ENCODE data around the gene FAM168A.

The FAM168A gene

DNA sequence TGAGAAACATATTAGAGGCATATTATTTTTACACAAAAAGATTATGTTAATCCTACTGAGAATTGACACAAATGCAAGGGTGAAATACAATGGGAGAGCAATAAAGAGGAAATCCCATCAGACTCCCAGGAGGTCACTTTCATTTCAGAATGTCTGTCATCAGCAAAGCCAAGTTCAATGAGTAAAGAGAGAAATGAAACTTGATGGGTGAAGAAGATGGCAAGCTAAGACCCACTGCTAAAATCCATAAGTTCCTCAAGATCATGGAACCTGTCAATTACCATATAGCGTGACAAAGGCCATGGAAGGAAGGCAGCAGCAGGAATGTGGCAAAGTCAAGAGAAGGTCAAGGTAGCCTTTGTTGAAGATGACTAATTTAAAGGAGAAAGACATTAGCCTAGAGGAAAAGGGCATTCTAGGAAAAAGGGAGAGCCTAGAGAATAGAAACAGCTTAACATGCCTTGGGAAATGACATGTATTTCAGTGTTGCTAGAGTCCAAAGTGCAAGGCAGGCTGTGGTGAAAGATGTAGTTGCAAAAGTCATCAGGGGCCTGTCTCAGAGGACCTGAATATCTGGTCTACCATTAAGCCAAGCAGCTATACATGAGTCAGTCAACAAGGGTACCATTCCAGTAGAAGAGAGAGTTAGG is 43.1 kb downstream of the FAM168A start:
- peak; percentile 60 to 77 (median 75) for DNase-seq

DNA sequence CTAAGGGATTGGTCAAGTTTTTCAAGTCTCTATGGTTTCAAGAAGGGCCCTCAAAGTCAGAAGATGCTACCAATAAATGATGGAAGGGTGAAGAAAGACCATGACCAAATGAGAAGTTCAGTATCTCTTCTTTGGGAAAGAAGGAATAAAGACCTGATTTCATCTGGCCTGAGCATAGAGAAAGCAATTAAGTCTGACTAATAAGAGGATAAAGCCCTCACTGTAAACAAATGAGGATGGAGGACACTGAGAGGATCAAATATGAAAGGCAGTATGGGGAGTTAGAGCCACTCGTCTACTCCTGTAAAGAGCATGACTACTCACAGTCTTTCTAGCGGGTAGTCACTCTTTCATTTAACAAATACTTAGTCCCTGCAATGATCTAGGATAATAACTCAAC is 44.6 kb downstream of the FAM168A start:
- no peak for DNase-seq

DNA sequence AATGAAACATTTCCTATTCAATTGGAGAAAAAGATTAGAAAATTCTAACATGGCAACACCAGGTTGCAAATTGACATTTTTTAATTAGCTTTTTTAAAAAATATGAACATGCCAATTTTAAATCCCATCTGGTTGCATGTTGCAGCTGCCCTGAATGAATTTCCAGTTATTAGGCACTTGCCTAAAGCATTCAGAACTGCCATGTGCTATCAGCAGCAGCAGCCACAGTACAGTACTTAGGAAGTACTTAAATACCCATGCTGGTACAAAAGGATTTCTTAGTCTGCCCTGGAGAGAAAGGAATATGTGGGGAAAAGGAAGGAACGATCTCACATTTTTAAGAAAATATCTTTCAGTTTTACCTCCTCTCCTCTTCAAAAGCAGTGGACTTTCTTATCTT is 46.2 kb downstream of the FAM168A start:
- no peak for DNase-seq

DNA sequence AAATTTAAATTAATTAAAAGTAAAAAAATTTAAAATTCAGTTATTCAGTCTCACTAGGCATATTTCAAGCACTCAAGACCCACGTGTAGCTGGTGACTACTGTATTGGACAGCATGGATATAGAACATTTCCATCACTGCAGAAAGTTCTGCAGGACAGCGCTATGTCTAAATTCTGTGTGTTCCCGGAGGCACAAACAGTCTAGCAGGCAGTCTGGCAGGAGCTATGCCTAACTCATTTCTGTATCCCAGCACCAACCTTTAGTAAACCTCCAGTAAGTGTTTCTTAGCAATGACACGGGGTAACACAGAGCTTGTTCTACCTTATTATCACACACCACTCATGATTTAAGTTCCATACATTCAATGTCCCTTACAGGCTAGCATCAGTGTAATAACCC is 48.5 kb downstream of the FAM168A start:
- DNase-seq: no peak

DNA sequence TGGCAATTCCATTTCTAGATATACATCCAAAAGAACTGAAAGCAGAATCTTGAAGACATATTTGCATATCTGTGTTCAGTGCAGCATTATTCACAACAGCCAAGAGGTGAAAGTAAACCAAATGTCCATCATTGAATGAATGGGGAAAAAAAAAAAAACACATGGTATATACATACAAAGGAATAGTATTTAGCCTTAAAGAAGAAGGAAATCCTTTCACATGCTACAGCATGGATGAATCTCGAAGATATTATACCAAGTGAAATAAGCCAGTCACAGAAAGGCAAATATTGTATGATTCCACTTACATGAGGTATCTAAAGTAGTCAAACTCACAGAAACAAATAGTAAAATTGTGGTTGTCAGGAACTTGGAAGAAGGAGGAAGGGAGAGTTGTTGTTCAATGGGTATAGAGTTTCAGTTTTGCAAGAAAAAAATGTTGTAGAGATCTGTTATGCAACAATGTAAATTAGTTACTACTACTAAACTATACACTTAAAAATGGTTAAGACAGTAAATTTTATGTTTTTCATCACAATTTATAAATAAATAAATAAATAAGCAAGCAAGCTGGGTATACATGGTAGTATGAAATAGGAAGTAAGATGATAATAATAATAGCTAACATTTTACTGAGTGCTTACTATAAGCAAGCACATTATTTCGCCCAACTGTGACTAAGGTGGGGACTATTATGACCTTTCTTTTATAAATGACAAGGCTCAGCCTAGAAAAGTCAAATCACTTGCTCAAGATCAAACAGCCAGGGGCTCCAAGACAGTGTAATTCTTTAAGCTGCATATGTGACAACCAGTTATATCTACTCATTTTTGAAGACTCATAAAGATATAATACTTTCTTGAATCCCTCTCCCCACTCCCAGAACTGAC is 50.0 kb downstream of the FAM168A start:
- DNase-seq: peak in 2 of 3 donors; percentile 30 to 32

DNA sequence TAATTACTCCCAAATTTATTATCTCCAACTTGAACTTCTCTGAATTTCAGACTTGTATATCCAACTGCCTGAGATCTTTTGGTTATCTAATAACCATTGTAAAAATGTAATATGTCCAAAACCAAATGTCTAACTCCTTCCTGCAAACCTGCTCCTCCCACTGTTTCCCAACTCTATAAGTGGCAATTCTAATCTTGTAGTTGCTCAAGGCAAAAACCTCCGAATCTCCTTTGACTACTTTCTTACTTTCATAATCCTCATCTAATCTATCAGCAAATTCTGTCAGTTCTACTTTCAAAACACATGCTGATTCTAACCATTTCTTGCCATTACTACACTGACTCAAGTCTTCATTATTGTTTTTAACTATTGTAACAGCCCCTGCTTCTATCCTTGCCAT is 55.7 kb downstream of the FAM168A start:
- DNase-seq: peak in 2 of 3 donors; percentile 27 to 35

DNA sequence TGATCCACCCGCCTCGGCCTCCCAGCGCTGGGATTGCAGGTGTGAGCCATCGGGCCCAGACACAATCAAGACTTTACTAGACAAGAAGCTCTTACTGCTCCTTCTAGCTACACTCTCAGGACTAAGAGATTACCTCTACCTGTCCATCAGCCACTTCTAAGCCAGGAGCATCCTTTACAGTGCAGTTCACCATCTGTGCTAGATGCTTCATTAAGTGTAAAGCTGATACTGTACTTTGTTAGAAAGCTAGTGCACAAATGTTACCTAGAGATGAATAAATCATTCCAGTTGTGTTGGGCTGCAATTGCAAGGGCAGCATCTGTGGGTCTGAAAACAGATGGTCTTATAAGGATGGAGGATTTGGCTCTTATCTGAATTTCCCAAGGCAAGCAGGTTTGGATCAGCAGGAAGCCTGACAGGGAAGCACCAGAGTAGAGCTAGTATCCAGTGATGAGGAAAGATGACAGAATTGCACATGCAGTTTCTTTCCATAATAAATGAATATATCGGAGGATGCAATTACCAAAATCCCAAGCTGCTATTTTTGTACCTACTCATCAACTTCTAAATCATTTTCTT is 58.3 kb downstream of the FAM168A start:
- no peak for DNase-seq

DNA sequence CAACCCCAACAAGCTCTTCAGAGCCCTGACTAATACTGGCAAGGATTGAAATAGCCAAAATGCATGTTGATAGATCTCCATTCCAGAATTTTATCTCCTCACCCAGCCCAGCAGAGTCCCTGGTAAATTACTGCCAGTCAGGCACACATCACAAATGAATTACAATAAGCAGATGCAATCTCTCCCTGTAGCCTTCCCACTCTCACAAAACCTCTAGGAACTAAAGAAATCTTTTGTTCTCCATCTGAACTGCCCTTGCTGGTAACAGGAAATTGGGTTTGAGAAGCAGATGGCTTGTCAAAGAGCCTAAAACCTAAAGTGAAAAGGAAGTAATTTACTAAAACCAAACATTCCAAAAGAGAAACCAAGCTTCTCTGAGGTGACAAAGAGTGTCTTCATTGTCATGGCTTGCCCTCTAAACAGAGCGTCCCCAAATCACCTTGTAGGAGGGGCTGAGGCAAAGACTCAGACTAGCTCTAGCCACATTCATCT is 59.5 kb downstream of the FAM168A start:
- peak; percentile 22 to 43 (median 40) for DNase-seq

DNA sequence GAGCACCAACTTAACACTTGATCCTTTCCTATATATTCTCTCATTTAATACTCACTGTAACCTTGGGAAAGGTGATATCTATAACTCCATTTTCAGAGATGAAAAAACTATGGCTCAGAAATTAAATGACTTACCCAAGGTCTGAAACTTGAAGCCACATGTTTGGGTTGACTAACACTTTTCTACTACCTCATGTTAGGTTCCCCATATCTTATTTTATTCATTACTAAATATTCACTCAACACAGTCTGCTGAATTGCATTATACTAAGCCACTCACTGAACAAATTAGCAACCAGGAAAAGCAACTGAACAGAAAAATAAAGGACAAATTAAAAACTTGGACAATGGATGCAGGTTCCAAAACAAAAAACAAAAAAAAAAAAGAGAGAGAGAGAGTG is 59.9 kb downstream of the FAM168A start:
- peak; percentile 17 to 33 (median 28) for DNase-seq

DNA sequence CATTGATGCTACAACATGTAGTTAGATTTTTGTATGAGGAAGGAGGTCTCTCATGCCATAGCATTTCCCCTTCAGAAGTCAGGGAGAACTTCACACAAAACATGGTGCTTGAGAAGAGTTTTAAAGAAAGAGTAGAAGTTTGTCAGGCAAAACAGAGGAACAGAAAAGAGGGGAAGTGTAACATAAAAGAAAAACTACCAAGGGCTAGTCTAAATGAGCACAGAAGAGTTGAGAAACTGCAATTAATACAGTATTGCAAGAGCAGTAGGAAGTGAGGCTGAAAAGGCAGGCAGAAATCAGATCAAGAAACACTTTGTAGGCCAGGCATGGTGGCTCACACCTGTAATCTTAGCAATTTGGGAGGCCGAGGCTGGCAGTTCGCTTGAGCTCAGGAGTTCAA is 61.0 kb downstream of the FAM168A start:
- peak in 1 of 3 donors; percentile 22 for DNase-seq

DNA sequence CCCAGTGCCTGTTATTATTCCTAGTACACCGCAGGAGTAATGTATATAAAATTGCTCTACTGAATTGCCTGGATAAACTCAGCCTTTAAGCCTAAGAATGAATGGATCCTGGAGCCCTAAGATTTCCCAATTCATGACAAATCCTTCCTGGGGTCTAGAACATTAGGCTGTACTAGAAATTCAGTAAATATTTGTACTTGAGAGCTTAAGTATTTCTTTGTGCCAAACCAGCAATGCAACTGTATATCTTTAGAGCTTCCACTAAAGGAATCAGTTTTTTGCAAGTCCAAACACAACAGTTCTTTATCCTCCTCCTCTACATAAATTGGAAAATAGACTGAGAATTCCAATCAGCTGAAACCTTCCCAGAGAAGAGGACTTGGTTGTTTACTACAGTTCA is 65.6 kb downstream of the FAM168A start:
- DNase-seq: no peak

DNA sequence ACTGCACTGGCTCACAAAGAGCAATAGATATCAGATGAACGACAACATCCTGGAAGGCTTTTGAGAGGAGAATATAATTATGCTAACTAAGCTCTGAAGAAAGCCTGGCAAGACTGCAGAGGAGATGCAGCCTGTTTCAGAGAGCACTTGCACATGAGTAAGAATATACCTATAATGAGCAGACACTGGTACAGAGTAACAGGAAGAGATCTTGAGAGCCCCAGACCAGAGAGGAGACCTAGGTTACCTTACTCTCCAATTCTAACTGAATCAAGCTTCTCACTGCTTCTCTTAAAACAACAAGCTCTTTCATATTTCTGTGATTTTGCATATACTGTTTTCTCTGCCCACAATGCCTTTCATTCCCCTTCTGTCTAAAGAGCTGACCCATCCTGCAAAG is 66.5 kb downstream of the FAM168A start:
- no peak for DNase-seq

DNA sequence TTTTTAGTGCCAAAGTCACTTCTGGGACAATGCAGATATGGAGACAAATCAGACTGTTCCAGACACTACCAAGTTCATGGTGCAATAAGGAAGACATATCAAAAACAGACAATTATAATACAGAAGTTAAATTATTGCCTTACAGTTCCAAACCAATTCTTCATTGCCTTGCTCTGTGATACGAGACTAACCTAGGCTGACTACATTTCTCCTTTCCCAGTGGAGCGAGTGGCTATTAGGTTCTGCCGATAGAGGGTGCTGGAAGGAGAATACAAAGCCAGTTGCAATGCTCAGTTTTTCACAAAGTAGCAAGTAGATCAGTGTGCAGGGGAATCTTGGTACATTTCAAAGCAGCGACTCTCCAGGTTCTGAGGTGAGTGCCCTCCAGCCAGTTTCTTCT is 67.8 kb downstream of the FAM168A start:
- peak; percentile 32 to 41 (median 35) for DNase-seq

DNA sequence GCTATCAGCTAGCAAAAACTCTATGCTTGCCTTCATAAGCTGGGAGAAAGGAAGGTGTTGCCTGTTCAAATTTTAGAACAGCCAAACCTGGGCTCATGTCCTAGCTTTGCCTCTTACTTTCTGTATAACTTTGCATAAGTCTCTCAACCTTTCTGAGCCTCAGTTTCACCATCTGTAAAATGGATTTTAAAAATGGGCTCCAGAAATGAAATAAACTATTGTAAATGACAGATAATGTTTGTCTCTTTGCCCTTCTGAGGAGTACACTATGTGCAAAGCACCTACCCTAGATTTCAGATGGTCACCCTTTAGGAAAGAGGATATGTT is 68.7 kb downstream of the FAM168A start:
- DNase-seq: no peak

DNA sequence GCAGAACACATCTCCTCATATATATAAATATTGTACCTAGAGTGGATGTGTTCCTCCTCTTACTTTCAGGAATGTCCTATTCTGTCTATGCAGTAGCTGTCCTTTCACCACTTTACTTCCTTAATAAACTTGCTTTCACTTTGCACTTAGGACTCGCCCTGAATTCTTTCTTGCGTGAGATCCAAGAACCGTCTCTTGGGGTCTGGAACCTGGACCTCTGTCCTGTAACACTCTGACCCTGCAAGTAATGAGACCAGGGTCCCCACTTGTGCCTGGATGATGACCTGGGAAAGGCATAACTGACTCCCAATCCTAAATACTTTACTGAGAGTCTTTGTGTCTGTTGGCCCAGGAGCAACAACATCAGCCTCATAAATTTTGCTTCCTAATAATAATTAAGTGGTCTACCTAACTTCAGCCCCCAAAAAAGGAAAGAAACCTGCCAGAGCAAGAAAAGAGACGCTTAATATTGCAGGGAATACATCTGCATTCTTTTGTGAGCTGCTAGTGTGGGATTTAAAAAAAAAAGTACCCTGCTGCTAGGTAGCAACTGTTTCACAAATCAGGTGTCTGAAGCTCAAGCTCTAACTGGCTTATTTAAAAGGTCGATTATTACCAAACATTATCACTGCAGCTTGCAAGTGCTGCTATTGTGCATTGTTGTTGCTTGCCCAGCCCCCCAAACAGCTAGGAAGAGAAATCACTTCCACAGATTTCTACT is 69.3 kb downstream of the FAM168A start:
- DNase-seq: peak; percentile 47 to 63 (median 56)

DNA sequence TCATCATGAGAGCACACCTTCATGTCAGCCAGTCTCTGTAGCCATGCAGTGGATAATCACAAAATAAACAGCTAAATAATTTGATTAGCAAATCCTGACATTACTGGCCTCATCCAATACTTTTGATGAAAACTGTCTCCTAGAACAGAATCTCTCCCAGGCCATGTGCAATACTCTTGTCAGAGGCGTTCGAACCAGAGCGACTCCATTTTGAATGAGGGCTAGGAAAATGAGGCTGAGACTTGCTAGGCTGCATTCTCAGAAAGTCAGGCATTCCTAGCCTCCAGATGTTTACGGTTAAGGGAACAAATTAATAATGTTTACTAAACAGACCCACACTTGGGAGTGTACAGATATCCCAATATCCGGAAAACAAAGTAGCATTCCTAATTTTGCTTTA is 69.9 kb downstream of the FAM168A start:
- no peak for DNase-seq

DNA sequence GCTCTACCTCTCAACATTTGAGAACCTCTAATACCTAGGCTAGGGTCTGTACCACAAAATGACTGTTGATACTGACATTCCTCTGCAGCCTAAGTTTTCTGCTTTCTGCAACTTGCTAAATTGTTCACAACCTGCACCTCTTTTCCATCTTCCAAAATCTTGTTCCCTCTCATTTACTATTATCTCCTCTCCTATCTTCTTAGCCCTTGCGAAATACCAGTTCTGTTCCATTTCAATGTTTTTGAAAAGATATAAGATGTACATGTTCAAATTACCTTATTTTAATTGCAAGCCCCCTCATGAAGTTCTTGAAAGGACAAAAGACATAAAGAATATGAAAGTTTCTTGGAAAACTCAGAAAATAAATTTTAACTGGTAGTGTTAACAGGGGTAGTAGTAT is 72.3 kb downstream of the FAM168A start:
- DNase-seq: no peak

DNA sequence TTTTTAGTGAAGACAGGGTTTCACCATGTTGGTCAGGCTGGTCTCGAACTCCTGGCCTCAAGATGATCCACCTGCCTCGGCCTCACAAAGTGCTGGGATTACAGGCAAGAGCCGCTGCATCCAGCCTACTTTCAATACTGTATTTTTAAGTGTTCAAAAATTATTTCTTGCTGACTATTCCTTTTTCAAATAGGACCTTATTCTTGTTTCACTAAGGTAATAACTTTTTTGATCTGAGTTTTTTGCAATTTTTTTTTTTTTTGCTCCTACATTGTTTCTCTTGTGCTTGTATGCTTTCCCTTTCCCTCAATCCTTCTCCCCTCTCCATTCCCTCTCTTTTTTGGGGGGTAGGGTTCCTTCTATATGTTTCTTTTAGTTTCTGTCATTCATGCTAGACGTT is 73.1 kb downstream of the FAM168A start:
- DNase-seq: no peak

DNA sequence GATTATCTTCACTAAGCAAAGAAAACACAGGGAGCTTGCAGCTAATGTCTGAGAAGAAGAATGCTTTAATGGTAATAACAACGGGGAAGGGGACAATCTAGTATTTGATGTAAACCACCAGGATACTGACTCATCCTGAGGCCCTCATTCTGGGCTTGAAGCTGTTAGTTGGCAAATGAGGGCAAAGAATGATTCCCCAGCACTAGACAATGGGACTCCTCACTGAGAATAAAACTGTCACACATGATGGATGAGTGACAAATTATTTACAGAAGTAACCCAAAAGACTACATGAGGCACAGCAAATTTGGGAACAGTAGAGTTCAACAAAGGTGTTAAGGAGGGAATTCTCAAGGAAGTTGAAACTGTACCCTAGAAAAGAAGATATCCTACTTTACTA is 76.3 kb downstream of the FAM168A start:
- DNase-seq: peak in 1 of 3 donors; percentile 21

DNA sequence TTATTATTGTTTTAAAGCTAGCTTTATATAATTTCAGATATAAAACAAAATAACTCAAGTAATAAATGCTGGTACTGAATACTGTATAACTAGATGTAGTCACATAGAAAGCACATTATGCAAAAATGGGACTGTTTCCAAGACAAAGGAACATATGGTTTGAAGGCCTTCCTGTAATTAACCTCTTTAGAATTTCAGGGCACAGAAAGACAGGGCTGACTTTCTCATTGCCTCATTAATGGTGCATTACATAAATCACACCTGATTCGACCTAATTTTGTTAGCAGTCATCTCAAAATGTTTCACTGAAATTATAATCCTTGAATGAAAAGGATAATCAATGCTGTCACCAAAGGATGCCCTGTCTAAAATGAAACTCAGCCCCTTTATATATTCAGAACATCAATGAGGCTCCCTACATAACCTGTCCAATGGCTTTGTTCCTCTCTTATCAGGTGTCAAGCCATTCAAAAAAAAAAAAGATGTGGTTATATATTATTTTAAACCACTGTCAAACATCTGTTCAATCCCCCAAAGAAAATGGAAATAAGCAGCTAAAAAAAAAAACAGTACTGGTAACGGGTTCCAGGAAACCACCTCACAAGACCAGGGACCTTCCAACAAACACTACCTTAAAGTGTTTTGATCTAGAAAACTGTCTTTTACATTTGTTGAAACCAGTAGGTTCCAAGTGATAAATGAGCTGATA is 77.4 kb downstream of the FAM168A start:
- no peak for DNase-seq

DNA sequence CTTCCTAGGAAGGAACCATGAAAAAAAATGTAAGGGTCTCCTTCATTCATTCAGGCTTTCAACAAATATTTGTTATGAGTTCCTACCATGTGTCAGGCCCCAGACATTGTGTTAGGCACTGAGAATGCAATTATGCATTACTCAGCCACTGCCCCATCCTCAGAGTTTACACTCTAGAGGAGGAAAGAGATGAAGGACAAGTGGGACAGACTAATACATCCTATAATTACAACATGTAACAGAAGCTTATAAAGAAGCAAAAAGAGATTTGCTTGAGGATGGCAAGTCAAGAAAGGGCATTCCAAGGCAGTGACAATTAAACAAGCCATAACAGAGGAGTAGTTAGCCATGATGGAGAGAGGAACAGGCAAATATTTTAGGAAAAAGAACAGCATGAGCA is 78.6 kb downstream of the FAM168A start:
- no peak for DNase-seq

DNA sequence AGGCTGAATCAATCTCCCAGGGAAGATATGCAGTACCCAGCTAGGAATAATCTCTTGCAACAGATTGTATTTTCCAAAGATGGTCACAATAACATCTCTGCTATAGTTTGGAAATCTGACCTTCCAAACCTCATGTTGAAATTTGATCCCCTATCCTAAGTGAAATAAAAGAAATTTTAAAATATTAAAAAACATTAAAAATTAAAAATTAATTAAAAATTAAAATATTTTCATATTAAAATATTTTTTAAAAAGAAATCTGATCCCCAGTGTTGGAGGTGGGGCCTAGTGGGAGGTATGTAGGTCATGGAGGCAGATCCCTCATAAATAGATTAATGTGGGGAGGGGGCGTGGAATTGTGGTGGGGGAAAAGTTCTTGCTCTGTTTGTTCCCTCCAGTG is 79.7 kb downstream of the FAM168A start:
- no peak for DNase-seq

DNA sequence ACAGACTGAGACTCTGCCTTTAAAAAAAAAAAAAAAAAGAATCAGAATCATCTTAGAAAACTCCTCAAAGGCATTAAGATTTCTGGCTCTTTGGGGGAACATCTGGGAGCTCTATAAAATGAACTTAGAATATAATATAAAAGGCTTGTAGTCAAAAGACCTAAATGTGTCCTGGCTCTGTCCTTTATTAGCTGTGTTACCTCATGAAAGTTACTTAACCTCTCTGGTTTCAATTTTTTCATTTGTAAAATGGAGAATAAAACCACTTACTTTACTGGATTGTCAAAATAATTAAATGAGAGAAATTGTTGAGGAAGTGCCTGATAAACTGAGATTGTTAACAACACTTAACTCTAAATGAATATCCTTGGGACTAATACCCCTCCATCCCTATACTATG is 81.8 kb downstream of the FAM168A start:
- no peak for DNase-seq
